Panc1 (cell line): Measurements from ENCODE around the gene RALGPS1. TPM values are rescaled to one million over a fixed set of nuclear protein-coding genes. Genes with fewer than 3 reads are reported as not detected.

Experiments used
- ATAC-seq: fragments of 200-7000 bp; cut with Tn5 transposase; 2 replicates; pipeline ENCODE4 v1.9.1; 2020; ENCODE audit warnings: mild to moderate bottlenecking, moderate library complexity
- BruUV-seq: library from RNA; stranded (reverse); fragments of 400-500 nt; replicated peaks from 2 replicates; lab custom pipeline; 2021; lab: Mats Ljungman, UMichigan
- CTCF ChIA-PET: fragments of 300-600 bp; sonication (Branson Sonifier 250); formaldehyde crosslinking; loops from one replicate; lab custom pipeline; 2022; ENCODE audit warnings: antibody characterized with exemption; lab: Charles Lee
- POLR2A ChIA-PET: fragments of 300-600 bp; sonication (Branson Sonifier 250); formaldehyde crosslinking; loops from one replicate; lab custom pipeline; 2022; ENCODE audit warnings: antibody characterized with exemption; lab: Charles Lee
- DNase-seq: peaks from one replicate; pipeline ENCODE4 v3.0.0-alpha.2; 2010; ENCODE audit warnings: low read depth, low spot score
- H3K27ac ChIP-seq: 2 replicates; pipeline ENCODE4 v1.5.1; 2011; ENCODE audit warnings: mild to moderate bottlenecking, low read length, inconsistent platforms
- H3K27me3 ChIP-seq: fragments of 200-500 bp; sonication (Bioruptor generic); 2 replicates; pipeline ENCODE4 v1.6.0; 2014; ENCODE audit warnings: low read length, inconsistent platforms; ENCODE audit not compliant: control insufficient read depth, insufficient read depth
- H3K36me3 ChIP-seq: fragments of 200-500 bp; sonication (Bioruptor generic); 2 replicates; pipeline ENCODE4 v1.5.1; 2014; ENCODE audit warnings: inconsistent platforms, mild to moderate bottlenecking, low read length, moderate library complexity; ENCODE audit not compliant: control insufficient read depth, insufficient read depth
- H3K4me1 ChIP-seq: 2 replicates; pipeline ENCODE4 v1.5.1; 2011; ENCODE audit warnings: inconsistent platforms, mild to moderate bottlenecking, low read length, moderate library complexity; ENCODE audit not compliant: control insufficient read depth, insufficient read depth
- H3K4me3 ChIP-seq, 2 experiments: 2 replicates each; pipeline ENCODE4 v1.5.1; 2011 to 2012; ENCODE audit warnings: low read depth in 2 of 2, low read length in 2 of 2, mild to moderate bottlenecking in 2 of 2, inconsistent platforms in 1 of 2, moderate library complexity in 1 of 2
- H3K9me3 ChIP-seq: fragments of 200-500 bp; sonication (Bioruptor generic); 2 replicates; pipeline ENCODE4 v1.5.1; 2014; ENCODE audit warnings: low read depth, mild to moderate bottlenecking, inconsistent platforms, low read length, moderate library complexity; ENCODE audit not compliant: control insufficient read depth, insufficient read depth
- CTCF ChIP-seq: fragments of 450-650 bp; IDR thresholded peaks from 2 replicates; pipeline ENCODE4 v1.5.1; 2017; ENCODE audit warnings: mild to moderate bottlenecking
- POLR2AphosphoS5 ChIP-seq: IDR thresholded peaks from 2 replicates; pipeline ENCODE4 v1.6.1; 2012; ENCODE audit warnings: mild to moderate bottlenecking, low read depth, low read length, moderate library complexity
- REST ChIP-seq, 2 experiments: IDR thresholded peaks; 2 replicates each; pipeline ENCODE4 v1.6.1; 2011 to 2012; ENCODE audit warnings: low read depth in 2 of 2, control low read depth in 1 of 2, low read length in 1 of 2, mild to moderate bottlenecking in 1 of 2, moderate library complexity in 1 of 2; ENCODE audit not compliant: insufficient read depth in 1 of 2
- SIN3A ChIP-seq: IDR thresholded peaks from 2 replicates; pipeline ENCODE4 v1.6.1; 2012; ENCODE audit warnings: low read depth, mild to moderate bottlenecking, low read length, moderate library complexity, borderline replicate concordance; ENCODE audit not compliant: insufficient read depth
- TCF7L2 ChIP-seq: IDR thresholded peaks from 2 replicates; pipeline ENCODE4 v1.6.1; 2011; ENCODE audit warnings: mild to moderate bottlenecking, low read depth, low read length, inconsistent platforms
- in situ Hi-C: cut with HindIII; loops from 2 replicates; pipeline ENCODE4 v1.10.0; 2016; ENCODE audit warnings: low sequenced_read_pairs, low pct_unique_long_range_greater_than_20kb
- intact Hi-C: fragments of 100-400 bp; cut with micrococcal nuclease; formaldehyde crosslinking; loops from one replicate; pipeline ENCODE4 v1.10.0; 2022; ENCODE audit not compliant: unreplicated experiment
- total RNA-seq: library from RNA; stranded (reverse); gene quantifications from one replicate; pipeline ENCODE4 v1.2.1, GENCODE V29; 2021; ENCODE audit not compliant: unreplicated experiment

RALGPS1 gene
- total RNA-seq, 1 experiment from 2014 or later, result 7.2 TPM

GRCh38 chr9:126880947-126881332 lies 33.6 kb upstream of the RALGPS1 start:
- Histone ChIP-seq H3K27me3 (no peaks in the 10 kb centered on the region), H3K9me3 (no peaks in the 10 kb centered on the region), H3K4me1 (no peaks in the 10 kb centered on the region), H3K27ac (no peak overlapping the region), H3K36me3 (peaks cover 4% of the 10 kb centered on the region), H3K4me3 (no peak overlapping the region)
- TF ChIP-seq REST (IDR thresholded peaks at IDR 0.05; ENCODE audit: insufficient read depth in 1 of 2, low read depth in 2 of 2, low read length in 1 of 2), result no peak
- TF ChIP-seq TCF7L2, result no peak
- TF ChIP-seq CTCF, result no peak
- TF ChIP-seq POLR2AphosphoS5, result no peak
- no peak for TF ChIP-seq SIN3A
- DNase-seq, result no peak
- intact Hi-C loops, result no loop called here
- ChIA-PET POLR2A (no interaction called here), CTCF (no interaction called here)
- no peak for ATAC-seq
- in situ Hi-C loops, result no loop called here
- no TSS peak for BruUV-seq

GRCh38 chr9:126882746-126883145 lies 31.8 kb upstream of the RALGPS1 start:
- peaks cover 2% of the 10 kb centered on the region for H3K36me3 ChIP-seq
- H3K4me3 ChIP-seq, result no peak overlapping the region
- BruUV-seq, result no TSS peak
- H3K4me1 ChIP-seq, result no peaks in the 10 kb centered on the region
- ChIA-PET POLR2A (no interaction called here), CTCF (no interaction called here)
- no peak for ATAC-seq
- intact Hi-C loops (no loop called here), in situ Hi-C loops (no loop called here)
- no peak overlapping the region for H3K27ac ChIP-seq
- H3K27me3 ChIP-seq, result no peaks in the 10 kb centered on the region
- DNase-seq, result no peak
- no peaks in the 10 kb centered on the region for H3K9me3 ChIP-seq
- TF ChIP-seq POLR2AphosphoS5, result no peak
- TF ChIP-seq REST (IDR thresholded peaks at IDR 0.05; ENCODE audit: insufficient read depth in 1 of 2, low read depth in 2 of 2, low read length in 1 of 2), result no peak
- TF ChIP-seq TCF7L2, result no peak
- no peak for TF ChIP-seq SIN3A
- TF ChIP-seq CTCF, result no peak
